HUES48 (cell line): ENCODE data around the gene ADRA2B.
A peak's percentile ranks its signal among the peaks of the same experiment; 100 is the strongest.

Experiments used
- H3K27ac ChIP-seq: one replicate; pipeline ENCODE4 v1.7.0; 2013; ENCODE audit warnings: low read depth, low read length, inconsistent platforms
- H3K27me3 ChIP-seq: 2 replicates; pipeline ENCODE4 v1.6.1; 2013; ENCODE audit warnings: mild to moderate bottlenecking, low read length; ENCODE audit not compliant: control insufficient read depth, insufficient read depth
- H3K36me3 ChIP-seq: 2 replicates; pipeline ENCODE4 v1.6.1; 2013; ENCODE audit warnings: low read length; ENCODE audit not compliant: control insufficient read depth, insufficient read depth
- H3K4me1 ChIP-seq: 2 replicates; pipeline ENCODE4 v1.6.1; 2013; ENCODE audit warnings: mild to moderate bottlenecking, low read length; ENCODE audit not compliant: control insufficient read depth, insufficient read depth
- H3K4me3 ChIP-seq: 2 replicates; pipeline ENCODE4 v1.5.1; 2013; ENCODE audit warnings: mild to moderate bottlenecking, low read depth, low read length
- H3K9ac ChIP-seq: 2 replicates; pipeline ENCODE4 v1.6.1; 2013; ENCODE audit warnings: mild to moderate bottlenecking, low read depth, low read length, moderate library complexity
- H3K9me3 ChIP-seq: 2 replicates; pipeline ENCODE4 v1.6.1; 2013; ENCODE audit warnings: low read length; ENCODE audit not compliant: control insufficient read depth, insufficient read depth

The ADRA2B gene

GRCh38 chr2:96120991-96121390, 4.6 kb upstream of the ADRA2B start:
- Histone ChIP-seq H3K4me1 (0 out of 2 replicates have a peak, but pooled peaks cover 2% of the 10 kb centered on the region), H3K9ac (no peak overlapping the region), H3K36me3 (no peaks in the 10 kb centered on the region), H3K27ac (no peak overlapping the region), H3K27me3 (peaks cover 28% of the 10 kb centered on the region), H3K9me3 (no peaks in the 10 kb centered on the region), H3K4me3 (no peak overlapping the region)

DNA sequence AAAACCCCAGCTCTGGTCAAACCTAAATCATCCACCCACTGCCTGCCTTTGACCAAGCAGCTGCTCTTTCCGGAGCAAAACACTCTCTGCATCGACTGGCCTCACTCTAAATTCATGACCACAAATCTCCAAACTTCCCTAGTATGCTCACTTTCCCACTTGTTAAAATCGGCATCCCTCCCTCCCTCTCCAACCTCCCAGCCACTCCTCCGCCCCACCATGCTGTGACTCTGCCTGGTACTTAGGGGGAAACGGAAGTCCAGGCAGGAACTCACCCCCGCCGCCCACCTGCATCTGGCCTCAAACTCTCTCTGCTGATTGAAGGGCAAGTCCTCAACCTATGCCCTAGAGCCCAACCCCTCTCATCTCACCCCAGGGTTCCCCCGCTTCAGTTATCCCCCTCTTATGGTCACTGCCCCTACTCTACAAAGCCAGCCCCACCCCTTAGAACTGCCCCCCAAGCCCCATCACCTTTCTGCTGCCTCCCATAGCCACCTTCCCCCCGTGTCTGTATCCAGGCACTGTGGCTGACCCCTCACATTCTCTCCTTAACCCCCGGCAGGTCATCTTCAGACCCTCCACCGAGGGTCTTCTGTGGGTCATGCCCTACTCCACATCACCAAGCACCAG, 3.8 kb upstream of the ADRA2B start:
- H3K36me3 ChIP-seq: no peaks in the 10 kb centered on the region
- H3K9me3 ChIP-seq: no peaks in the 10 kb centered on the region
- no peak overlapping the region for H3K9ac ChIP-seq
- 0 out of 2 replicates have a peak, but pooled peaks cover 2% of the 10 kb centered on the region for H3K4me1 ChIP-seq
- no peak overlapping the region for H3K27ac ChIP-seq
- peaks cover 36% of the 10 kb centered on the region for H3K27me3 ChIP-seq
- H3K4me3 ChIP-seq: no peak overlapping the region

DNA sequence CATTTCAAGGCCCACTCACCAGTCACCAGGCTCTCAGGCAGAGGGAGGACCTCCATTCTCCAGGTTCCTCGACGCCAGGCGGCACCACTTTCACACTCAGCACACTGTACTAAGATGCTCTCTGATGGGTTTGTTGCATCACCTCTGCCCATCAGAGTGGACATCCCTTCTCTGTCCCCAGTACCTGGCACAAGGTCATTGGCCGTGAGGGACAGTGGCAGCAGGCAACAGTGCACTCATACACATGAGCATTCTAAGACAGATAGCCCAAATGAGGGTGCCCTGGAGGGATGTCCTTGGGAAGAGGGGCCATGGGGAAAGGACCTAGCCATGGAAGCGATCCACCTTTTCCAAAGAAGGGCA, 3.0 kb upstream of the ADRA2B start:
- no peaks in the 10 kb centered on the region for H3K9me3 ChIP-seq
- peaks cover 44% of the 10 kb centered on the region for H3K27me3 ChIP-seq
- H3K9ac ChIP-seq: no peak overlapping the region
- no peak overlapping the region for H3K27ac ChIP-seq
- no peak overlapping the region for H3K4me3 ChIP-seq
- 0 out of 2 replicates have a peak, but pooled peaks cover 2% of the 10 kb centered on the region for H3K4me1 ChIP-seq
- no peaks in the 10 kb centered on the region for H3K36me3 ChIP-seq

GRCh38 chr2:96118698-96119388, 2.5 kb upstream of the ADRA2B start:
- Histone ChIP-seq H3K9me3 (no peaks in the 10 kb centered on the region), H3K27me3 (peaks cover 45% of the 10 kb centered on the region), H3K36me3 (no peaks in the 10 kb centered on the region), H3K27ac (no peak overlapping the region), H3K4me3 (no peak overlapping the region), H3K9ac (no peak overlapping the region), H3K4me1 (peaks cover 2% of the 10 kb centered on the region; the same call in 1 of the 2 replicates)

GRCh38 chr2:96117701-96118588, 1.6 kb upstream of the ADRA2B start:
- peaks cover 45% of the 10 kb centered on the region for H3K27me3 ChIP-seq
- H3K36me3 ChIP-seq: no peaks in the 10 kb centered on the region
- H3K9me3 ChIP-seq: no peaks in the 10 kb centered on the region
- no peak overlapping the region for H3K4me3 ChIP-seq
- peaks cover 2% of the 10 kb centered on the region; the same call in 1 of the 2 replicates for H3K4me1 ChIP-seq
- H3K27ac ChIP-seq: no peak overlapping the region
- no peak overlapping the region for H3K9ac ChIP-seq

DNA sequence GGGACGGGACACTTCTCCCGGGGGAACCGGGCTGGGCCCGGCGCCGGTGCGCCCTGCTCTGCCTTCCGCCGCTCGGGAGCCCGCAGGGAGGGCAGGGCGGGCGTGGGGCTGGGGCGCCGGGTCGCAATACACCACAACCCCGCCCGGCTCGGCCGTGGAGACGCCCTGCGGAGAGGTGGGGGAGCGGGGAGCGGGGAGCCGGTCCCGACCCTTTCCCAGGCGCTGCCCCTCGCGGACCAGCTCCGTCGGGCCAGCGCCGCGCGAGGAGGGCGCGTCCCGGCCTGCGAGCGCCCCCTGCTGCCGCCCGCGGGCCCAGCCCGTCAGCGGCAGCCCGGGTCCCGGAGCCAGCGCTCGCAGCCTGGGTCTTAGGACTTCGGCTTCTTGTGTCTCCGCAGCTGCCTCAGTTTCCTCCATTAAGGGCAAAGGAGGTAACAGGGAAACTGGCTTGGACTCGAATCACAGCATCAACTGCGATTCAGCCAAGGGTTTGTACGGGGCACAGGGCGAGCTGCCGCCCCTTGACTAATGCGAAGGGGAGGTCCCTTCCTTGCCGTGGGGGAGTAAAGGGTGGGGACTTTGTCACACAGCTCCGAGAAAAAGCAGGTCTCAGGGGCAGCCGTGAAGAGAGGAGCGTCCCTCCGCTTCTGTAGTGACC, 635 bp upstream of the ADRA2B start:
- H3K9ac ChIP-seq: no peak overlapping the region
- H3K36me3 ChIP-seq: no peaks in the 10 kb centered on the region
- no peaks in the 10 kb centered on the region for H3K9me3 ChIP-seq
- no peak overlapping the region for H3K27ac ChIP-seq
- peaks cover 2% of the 10 kb centered on the region; the same call in 1 of the 2 replicates for H3K4me1 ChIP-seq
- H3K4me3 ChIP-seq: peak overlapping the region; percentile 73
- H3K27me3 ChIP-seq: peaks cover 45% of the 10 kb centered on the region

DNA sequence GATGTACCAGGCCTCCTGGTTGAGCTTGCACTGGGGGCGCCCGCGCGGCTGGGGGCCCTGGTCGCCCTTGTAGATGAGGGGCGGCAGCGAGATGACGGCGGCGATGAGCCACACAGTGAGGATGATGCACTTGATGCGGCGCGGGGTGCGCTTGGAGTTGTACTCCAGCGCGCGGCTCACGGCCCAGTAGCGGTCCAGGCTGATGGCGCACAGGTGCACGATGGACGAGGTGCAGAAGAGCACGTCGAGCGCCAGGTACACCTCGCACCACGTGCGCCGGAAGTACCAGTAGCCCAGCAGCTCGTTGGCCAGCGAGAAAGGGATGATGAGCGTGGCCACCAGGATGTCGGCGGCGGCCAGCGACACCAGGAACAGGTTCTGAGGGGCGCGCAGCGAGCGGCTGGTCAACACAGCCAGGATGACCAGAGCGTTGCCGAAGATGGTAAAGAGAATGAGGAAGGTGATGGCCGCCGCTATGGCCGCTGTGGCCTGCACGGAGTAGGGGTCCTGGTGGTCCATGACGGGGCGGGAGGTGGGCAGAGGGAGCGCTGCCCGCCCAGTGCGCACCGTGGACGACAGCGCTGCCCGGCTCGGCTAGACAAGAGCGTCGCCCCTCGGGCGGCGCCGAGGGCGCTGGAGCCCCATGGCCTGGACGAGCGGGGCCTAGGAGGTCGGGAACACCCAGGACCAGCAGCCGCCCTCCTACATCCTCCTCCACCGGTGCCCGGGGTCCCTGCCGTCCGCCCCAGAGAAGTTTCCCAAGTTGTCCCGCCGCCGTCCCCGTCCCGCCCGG, 544 bp downstream of the ADRA2B start:
- Histone ChIP-seq H3K9ac (peak overlapping the region; percentile 26; the same call in 1 of the 2 replicates), H3K4me1 (peaks cover 2% of the 10 kb centered on the region; the same call in 1 of the 2 replicates), H3K4me3 (peak overlapping the region; percentile 73), H3K27me3 (peaks cover 45% of the 10 kb centered on the region), H3K36me3 (no peaks in the 10 kb centered on the region), H3K9me3 (no peaks in the 10 kb centered on the region), H3K27ac (no peak overlapping the region)

DNA sequence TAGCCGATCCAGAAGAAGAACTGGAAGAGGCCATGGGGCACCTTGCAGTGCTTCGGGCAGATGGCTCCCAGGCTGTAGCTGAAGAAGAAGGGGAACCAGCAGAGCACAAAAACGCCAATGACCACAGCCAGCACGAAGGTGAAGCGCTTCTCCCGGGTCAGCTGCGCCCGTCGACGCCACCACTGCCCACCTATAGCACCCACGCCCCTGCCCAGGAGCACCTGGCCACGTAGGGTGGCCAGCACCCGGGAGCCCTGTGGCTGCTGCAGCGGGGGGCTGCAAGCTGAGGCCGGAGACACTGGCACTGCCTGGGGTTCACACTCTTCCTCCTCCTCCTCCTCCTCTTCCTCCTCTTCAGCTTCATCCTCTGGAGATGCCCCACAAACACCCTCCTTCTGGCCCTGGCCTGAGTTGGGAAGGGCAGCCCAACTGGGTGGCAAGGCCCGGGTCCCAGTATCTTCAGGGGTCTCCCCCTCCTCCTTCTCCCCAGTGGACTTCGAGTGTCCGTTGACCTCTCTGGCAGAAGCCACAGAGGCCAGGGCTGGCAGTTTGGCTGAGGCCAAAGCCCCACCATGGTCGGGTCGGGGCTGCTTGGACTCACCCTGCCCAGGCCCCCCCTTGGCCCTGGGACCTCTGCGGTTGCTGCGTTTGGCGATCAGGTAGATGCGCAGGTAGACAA, 1.3 kb downstream of the ADRA2B start:
- Histone ChIP-seq H3K9me3 (no peaks in the 10 kb centered on the region), H3K4me1 (peaks cover 2% of the 10 kb centered on the region; the same call in 1 of the 2 replicates), H3K9ac (no peak overlapping the region), H3K27me3 (peaks cover 45% of the 10 kb centered on the region), H3K36me3 (no peaks in the 10 kb centered on the region), H3K27ac (no peak overlapping the region), H3K4me3 (no peak overlapping the region)

- H3K9me3 ChIP-seq: no peaks in the 10 kb centered on the region
- H3K36me3 ChIP-seq: no peaks in the 10 kb centered on the region
- H3K9ac ChIP-seq: no peak overlapping the region
- peaks cover 2% of the 10 kb centered on the region; the same call in 1 of the 2 replicates for H3K4me1 ChIP-seq
- no peak overlapping the region for H3K4me3 ChIP-seq
- H3K27me3 ChIP-seq: peaks cover 44% of the 10 kb centered on the region
- no peak overlapping the region for H3K27ac ChIP-seq
Measured at GRCh38 chr2:96114546-96114902, 1.8 kb downstream of the ADRA2B start.

GRCh38 chr2:96113951-96114350, 2.4 kb downstream of the ADRA2B start:
- Histone ChIP-seq H3K27me3 (peaks cover 39% of the 10 kb centered on the region), H3K4me1 (peaks cover 8% of the 10 kb centered on the region), H3K4me3 (no peak overlapping the region), H3K9me3 (no peaks in the 10 kb centered on the region), H3K9ac (no peak overlapping the region), H3K27ac (no peak overlapping the region), H3K36me3 (no peaks in the 10 kb centered on the region)
